NOMO-1 (cell line): ENCODE results near the gene NKAIN1.
"Not testable (repeated sequence)": the region's sequence is repeated elsewhere in the genome, so short reads cannot be mapped to it uniquely, and the experiment has no call there.

ENCODE experiments used
- DNase-seq, 2 experiments: peaks; one replicate each; lab custom pipeline; 2025; ENCODE audit not compliant: unreplicated experiment in 2 of 2; lab: John Stamatoyannopoulos, UW

NKAIN1 gene

GRCh38 chr1:31239653-31240241, at the start of gene NKAIN1:
NKAIN1 (minus strand) TSS chr1:31239887; CDS start chr1:31239547, 340 bp downstream.
- DNase-seq, result no peak

- no peak for DNase-seq
Observed at GRCh38 chr1:31289021-31289420, 49.3 kb upstream of the NKAIN1 start.

GRCh38 chr1:31287791-31288190, 48.1 kb upstream of the NKAIN1 start:
- DNase-seq, result not testable (repeated sequence)

DNA sequence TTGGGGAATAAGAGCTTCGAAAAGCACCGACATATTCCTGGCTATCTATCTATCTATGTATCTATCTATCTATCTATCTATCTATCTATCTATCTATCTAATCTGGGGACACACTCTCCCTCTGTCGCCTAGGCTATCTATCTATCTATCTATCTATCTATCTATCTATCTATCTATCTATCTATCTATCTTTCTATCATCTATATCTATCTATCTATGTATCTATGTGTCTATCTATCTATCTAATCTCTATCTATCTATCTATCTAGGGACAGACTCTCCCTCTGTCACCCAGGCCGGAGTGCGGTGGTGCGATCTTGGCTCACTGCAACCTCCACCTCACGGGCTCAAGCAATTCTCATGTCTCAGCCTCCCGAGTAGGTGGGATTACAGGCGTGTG, 42.7 kb upstream of the NKAIN1 start:
- not testable (repeated sequence) for DNase-seq

DNA sequence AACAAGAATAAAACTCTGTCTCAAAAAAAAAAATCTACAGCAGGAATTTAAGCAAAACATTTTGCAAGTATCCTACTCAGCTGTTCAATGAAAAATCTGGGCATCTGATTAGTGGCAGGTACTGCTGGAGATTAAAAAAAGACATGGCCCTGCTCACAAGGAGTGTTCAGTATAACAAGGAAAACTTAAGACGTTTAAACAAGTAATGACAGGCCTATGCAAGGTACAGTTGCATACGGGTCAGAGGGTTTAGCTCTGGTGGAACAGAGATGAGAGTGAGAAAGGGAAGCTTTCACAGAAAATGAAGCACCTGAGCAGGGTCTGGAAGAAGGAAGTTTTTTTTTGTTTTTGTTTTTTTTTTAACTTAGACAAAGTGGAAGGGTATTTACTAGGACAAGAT, 33.9 kb upstream of the NKAIN1 start:
- no peak for DNase-seq

- no peak for DNase-seq
Observed at GRCh38 chr1:31272369-31272768, 32.7 kb upstream of the NKAIN1 start.

GRCh38 chr1:31266547-31266946, 26.9 kb upstream of the NKAIN1 start:
- no peak for DNase-seq

- no peak for DNase-seq
Observed at GRCh38 chr1:31264790-31265386, 25.2 kb upstream of the NKAIN1 start.

DNA sequence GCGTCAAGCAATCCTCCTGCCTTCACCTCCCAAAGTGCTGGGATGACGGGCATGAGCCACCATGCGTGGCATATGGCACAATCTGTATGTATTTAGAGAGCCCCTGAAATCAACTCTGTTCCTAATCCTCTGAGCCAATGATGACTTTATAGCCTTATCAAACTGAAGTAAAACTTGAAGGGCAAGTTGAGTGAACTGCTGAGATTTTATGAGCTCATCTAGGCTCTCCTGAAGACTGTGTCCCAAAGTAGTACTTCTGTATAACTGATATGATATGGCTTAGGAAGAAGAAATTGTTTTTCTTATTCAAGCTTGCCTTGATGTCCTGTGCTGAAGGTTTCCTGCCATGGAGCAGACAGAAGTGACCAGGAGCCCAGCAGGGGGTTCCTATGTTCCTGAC, 23.7 kb upstream of the NKAIN1 start:
- no peak for DNase-seq

DNA sequence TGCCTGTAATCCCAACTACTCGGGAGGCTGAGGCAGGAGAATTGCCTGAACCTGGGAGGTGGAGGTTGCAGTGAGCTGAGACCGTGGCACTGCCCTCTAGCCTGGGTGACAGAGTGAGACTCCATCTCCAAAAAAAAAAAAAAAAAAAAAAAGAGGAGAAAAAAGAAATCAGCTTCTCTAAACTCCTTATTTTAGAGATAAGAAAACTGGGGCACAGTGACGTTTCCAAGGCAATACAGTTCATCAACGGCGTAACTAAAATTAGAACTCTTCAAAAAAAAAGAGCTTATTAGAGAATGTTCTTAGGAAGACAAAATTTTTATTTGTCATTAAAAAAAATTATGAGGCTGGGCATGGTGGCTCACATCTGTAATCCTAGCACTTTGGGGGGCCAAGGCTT, 22.7 kb upstream of the NKAIN1 start:
- not testable (repeated sequence) for DNase-seq

DNA sequence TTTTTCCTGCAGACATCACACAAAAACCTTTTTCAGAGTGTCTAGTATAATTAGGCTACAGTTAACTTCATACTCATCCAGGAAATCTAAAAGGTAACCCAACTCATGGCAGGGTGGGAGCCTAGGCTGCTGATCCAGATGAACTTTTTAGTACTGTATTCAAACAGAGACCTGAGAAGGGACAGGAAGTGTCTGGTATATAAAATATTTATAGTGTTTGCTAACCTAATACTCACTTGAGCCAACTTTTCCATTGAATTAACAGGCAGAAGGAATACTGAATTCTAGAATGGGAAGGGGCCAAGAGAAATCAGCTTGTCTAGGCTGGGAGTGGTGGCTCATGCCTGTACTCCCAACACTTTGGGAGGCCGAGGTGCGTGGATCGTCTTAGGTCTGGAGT, 22.2 kb upstream of the NKAIN1 start:
- DNase-seq, result no peak

DNA sequence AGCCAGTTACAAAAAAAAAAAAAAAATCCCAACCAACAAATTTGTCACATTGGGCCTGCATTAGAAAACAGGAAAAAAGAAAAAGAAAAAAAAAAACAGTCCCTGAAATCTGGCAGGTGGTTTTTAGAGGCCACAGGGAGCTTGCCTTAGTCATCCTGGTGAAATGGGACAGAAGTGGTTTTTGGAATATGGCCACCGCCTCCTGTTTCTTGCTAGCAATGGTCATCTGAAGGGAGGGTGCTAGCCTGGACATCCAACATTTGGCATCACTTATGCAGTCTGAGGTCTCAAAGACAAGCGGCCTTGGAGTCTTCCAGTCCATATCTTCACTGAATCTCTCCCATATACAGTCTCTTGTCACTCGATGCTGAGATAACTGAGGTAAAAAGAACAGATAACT, 20.1 kb upstream of the NKAIN1 start:
- DNase-seq, result no peak

DNA sequence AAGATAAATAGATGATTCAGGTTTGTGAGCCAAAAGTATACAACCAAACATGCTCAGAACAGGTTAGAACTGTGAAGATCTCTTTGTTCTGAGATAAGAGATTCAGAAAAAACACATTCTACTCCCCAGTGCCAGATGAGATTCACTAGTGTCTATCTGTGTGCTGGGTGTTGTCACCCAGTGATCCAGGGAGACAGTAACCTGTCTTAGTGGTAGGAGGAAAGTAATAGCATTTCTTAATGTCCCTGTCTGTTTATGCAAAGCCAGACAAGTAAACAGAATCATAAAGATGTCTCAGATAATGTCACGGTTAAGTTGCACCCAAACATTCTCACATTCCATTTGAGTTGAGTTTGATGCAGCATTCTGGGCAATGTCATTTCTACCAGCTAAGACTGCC, 18.9 kb upstream of the NKAIN1 start:
- no peak for DNase-seq

DNA sequence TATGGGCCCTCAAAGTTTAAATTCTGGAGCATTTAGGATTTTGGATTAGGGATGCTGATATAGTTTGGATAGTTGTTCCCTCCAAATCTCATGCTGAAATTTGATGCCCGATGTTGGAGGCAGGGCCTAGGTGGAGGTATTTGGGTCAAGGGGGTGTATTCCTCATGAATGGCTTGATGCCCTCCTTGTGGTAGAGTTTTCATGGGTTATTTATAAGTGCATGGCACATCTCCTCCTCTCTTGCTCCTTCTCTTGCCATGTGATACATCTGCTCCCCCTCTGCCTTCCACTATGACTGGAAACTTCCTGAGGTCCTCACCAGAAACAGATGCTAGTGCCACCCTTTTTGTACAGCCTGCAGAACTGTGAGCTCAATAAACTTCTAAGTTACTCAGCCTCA, 17.5 kb upstream of the NKAIN1 start:
- DNase-seq, result no peak

GRCh38 chr1:31249854-31250253, 10.2 kb upstream of the NKAIN1 start:
- no peak for DNase-seq

- DNase-seq, result no peak
Observed at GRCh38 chr1:31248276-31248675, 8.6 kb upstream of the NKAIN1 start.

- no peak for DNase-seq
Observed at GRCh38 chr1:31244326-31244725, 4.6 kb upstream of the NKAIN1 start.

DNA sequence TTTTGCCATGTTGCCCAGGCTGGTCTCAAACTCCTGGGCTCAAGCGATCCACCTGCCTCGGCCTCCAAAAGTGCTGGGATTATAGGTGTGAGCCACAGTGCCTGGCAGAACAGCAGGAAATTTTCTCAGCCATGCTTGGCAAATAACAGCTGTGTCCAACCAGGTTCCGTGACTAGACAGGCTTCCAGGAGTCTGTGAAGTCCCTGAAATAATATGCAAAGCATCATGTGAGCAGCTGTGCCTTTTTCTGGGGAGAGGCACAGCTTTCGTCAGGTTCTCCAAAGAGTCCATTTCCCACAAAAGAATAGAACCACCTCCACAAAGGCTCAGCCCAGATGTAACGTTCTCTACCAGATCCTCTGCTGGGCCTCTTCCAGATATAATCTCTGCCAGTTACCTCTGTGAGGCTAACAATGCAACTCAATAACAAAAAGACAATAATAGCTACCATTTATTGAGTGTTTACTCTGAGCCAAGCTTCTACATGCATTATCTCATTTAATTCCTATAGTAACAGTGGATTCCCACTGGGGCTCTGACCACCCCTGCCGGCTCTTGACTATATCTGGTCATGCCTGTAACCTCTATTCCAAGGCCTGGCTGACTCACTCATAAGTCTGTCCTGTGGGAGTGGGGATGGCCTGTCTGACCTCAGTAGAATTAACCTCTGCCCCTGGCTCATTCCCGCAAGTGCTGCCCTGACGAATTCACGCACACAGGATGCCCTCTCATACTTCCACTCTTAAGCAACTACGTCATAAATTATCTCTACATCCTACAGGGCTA, 4.0 kb upstream of the NKAIN1 start:
- no peak for DNase-seq

DNA sequence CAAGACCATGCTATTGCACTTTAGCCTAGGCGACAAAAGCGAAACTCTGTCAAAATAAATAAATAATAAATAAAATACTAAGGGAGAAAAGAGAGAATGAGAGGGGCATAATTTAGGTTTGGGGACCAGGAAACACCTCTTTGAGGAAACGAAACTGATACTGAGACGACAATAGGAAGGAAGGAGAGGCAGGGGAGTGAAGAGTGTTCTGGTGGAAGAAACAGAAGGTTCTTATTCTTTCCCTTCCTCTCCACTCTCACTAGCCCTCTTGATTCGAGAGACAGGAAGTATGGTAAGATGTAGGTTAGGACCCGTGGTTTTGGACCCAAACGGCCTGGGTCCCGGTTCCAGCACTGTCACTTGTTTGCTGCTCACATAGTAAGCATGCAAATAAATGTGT, 1.6 kb upstream of the NKAIN1 start:
- DNase-seq, result peak in 1 of 2 experiments; percentile 50

DNA sequence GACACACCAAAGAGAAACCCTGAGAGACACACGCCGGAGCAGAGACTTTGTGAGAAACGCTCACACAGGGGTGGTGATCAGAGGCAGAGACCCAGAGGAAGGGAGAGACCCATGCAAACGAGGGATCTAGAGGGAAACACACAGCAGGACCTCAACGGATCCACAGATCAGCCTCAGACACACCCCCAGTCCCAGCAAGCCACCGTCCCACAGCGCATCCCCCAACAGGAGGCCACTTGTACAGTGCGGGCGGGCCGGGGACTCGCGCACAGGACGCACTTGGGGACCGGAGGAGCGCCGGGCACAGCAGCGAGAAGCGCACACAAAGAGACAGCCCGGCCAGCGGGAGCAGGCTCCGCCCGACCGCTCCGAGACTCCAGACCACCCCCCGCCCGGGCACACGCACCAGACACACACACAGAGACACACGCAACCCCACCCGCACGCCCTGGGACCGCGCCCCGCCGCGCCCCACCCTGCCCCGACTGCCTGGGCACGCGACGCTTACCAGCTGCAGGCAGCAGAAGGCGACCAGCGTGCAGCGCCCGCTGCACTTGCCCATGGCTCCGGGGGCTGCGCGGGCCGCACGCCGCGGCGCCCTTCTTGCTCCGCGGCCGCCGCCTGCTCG, 587 bp downstream of the NKAIN1 start:
- DNase-seq, result no peak

DNA sequence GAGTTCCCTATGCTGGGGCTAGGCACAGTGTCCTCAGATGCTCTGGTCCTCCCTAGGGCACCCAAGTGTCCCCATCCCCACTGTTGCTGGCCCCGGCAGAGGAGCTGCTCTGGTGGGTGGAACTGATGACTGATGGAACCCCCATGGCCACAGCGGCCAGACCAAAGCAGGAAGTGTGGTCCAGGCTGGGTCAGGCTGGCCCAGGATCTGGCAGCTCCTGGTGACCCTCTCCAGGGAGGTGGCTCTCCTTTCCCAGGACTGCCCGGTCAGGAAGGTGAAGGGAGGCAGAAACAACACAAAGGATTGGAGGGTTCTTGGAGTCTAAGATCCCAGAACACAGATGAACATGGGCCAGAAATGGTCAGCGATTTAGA, 1.1 kb downstream of the NKAIN1 start:
- DNase-seq, result no peak

GRCh38 chr1:31234870-31235269, 4.8 kb downstream of the NKAIN1 start:
- no peak for DNase-seq
